Epithelial cell of umbilical artery (primary cell): ENCODE measurements around the gene C16orf89. TPM values are rescaled to one million over a fixed set of nuclear protein-coding genes. Genes with fewer than 3 reads are reported as not detected.

Experiments
- total RNA-seq: library from RNA; depleted of rRNA; stranded (reverse); fragments of >200 nt; gene quantifications from 2 replicates; pipeline ENCODE4 v1.2.3, GENCODE V29; 2014

Gene C16orf89, protein sequence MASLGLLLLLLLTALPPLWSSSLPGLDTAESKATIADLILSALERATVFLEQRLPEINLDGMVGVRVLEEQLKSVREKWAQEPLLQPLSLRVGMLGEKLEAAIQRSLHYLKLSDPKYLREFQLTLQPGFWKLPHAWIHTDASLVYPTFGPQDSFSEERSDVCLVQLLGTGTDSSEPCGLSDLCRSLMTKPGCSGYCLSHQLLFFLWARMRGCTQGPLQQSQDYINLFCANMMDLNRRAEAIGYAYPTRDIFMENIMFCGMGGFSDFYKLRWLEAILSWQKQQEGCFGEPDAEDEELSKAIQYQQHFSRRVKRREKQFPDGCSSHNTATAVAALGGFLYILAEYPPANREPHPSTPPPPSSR
- not detected in 2 replicates for total RNA-seq

DNA sequence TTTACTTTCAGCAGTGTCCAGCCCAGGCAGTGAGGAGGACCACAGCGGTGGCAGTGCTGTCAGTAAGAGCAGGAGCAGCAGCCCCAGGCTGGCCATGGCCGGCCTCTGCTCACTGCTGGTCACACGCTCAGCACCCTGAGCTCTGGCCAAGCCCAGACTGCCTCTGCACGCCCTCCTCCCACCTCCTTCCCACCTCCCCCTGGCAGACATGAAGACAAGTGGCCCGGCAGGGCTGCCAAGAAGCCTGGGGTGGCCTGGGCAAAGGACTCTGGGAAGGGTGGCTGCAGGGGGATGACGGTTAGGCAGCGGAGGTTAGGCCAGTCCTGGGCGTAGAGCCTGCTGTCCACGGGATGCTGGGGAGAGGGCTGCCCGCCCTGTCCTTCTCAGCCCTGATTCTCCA lies at the start of gene C16orf89:
TSS of gene C16orf89 (minus strand) at position 144 of the 400 bp plus-strand sequence. CDS start at position 96, 48 bp downstream.

DNA sequence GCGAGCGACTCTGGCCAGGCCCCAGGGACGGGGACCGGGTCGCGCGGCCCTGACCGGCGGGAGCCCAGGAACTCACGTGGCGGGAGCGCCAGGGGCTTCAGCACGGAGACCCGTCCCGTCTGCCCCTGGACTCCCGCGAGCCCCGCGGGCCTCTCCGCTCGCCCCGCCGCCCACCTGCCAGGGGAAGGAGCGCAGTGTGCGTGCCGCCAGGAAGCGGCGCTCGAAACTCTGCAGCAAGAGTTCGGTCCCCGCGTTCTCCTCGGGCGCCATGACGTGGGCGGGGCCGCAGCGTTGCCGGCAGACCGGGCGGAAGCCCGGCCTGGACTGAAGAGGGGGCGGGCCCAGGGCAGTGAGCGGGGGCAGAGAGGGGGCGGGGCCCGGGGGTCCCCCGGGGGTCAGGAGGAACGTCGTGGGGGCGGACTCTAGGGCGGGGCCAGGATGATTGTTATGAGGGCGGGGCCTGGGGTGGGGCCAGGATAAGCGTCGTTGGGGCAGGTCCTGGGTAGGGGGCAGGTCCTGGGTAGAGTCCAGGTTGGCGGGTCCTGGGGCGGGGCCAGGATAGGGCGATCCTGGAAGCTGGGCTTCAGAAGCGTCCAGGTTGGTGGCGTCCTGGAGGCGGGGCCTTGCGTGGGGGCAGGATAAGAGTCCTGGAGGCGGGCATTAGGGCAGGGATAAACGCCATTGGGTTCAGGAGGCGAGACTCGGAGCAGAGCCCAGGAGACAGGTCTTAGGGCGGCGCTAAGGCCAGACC lies 31.9 kb upstream of the C16orf89 start, which contains the start of gene EEF2KMT:
TSS of gene EEF2KMT (minus strand) at position 326 of the 751 bp plus-strand sequence. CDS start at position 270, 56 bp downstream.

DNA sequence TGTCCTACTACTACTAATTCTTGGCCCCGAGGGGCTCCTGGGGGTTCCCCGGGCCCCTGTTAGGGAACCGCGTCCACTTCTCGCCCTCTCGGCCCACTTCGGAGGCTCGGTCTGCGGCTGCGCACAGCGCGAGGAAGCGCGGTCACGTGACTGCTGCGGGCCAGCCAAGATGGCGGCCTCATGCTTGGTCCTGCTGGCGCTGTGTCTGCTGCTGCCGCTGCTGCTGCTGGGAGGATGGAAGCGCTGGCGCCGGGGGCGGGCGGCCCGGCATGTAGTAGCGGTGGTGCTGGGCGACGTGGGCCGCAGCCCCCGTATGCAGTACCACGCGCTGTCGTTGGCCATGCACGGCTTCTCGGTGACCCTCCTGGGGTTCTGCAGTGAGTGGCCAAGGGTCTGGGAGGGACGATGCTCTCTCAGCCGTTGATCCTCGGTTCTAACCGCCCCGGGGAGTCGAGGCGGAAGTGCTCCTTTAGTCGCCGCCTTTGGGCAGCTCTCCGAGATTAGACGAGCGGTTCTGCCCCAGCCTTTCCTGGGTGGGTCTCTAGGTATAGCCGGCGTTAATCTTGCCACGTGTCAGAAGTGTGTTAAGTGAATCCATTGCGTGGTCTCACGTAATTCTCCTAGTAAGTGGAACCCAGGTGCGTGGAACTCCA lies 6.1 kb upstream of the C16orf89 start, which contains the start of gene ALG1:
TSS of gene ALG1 (plus strand) at position 163 of the 653 bp plus-strand sequence. CDS start at position 170, 7 bp downstream.

GRCh38 chr16:5033256-5034166 lies 32.2 kb downstream of the C16orf89 start, which contains the start of gene NAGPA:
Gene NAGPA, minus strand, starts transcription at chr16:5033935. Its CDS starts 21 bp downstream, at chr16:5033914.

Other genes starting within 250 kb of the C16orf89 start
- 46.8 and 67.5 TPM in 2 replicates for gene GLYR1, start 218.7 kb downstream of the C16orf89 start, total RNA-seq
- 19.3 and 23.7 TPM in 2 replicates for gene UBN1, start 218.5 kb downstream of the C16orf89 start, total RNA-seq
- under 0.01 and 0.46 TPM in 2 replicates for gene PPL, start 128.8 kb downstream of the C16orf89 start, total RNA-seq
- not detected in 2 replicates for gene SEC14L5, start 107.6 kb downstream of the C16orf89 start, total RNA-seq
- gene NAGPA, start 32.0 kb downstream of the C16orf89 start, total RNA-seq = 22.1 and 32.5 TPM in 2 replicates
- gene ALG1, start 5.9 kb upstream of the C16orf89 start, total RNA-seq = 31.5 and 42.7 TPM in 2 replicates
- 15.3 and 18.4 TPM in 2 replicates for gene EEF2KMT, start 31.8 kb upstream of the C16orf89 start, total RNA-seq